NCI-H1436 (cell line): ENCODE measurements around the gene CALML6.

Source experiments
- DNase-seq: peaks from one replicate; lab custom pipeline; 2025; lab: John Stamatoyannopoulos, UW

The CALML6 gene

GRCh38 chr1:1911350-1912041, 3.6 kb upstream of the CALML6 start:
- no peak for DNase-seq

DNA sequence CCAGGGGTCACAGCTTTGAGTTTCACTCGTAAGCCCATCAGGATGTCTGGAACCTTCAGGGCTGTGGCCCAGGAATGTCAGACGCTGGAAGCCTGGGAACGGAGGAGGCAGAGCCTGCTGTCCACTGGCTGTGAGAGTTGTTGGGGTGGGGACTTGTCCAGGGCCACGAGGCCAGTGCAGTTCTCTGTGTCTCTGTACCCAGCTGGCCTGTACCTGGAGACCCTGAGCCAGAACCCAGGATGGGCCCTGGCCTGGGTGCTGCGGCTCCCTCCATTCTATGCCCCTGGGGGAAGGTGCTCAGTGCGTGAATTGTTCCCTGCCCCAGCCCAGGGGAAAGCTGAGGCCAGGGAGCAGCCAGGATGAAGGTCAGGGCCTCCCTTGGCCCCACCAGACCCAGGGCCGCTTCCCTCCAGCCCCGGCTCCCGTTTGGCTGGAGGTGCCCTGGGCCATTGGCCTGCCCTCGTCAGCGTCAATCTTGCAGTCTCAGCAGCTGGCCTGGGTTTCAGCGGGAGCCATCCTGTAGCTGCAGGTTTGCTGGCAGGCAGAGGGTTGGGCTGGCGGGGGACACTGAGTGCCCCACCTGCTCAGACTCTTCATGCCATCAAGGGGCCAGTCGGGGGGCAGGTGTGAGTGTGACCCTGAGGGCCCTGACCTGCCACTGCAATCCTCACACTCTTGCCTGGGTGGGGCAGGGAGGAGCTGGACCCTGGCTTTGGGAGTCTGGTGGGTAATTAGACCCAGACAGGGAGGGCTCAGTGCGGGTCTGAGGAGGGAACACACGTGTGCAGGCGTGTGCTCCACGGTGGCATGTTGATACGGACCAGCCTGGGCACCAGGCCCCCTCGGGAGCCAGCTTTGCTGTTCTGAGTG, 724 bp upstream of the CALML6 start:
- no peak for DNase-seq

GRCh38 chr1:1915911-1916840, 1.1 kb downstream of the CALML6 start:
- DNase-seq, result no peak

DNA sequence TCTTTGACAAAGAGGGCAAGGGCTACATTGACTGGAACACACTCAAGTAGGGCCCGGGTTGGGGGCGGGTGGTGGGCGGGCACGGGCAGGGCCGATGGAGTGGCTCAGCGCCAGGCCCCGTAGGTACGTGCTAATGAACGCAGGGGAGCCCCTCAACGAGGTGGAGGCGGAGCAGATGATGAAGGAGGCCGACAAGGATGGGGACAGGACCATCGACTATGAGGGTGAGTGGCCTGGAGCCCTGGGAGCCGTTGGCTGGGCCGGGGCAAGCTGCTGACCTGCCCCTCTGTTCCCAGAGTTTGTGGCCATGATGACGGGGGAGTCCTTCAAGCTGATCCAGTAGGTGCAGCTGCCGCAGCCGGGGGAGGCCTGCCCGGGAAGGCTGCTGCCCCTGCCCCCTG, 1.8 kb downstream of the CALML6 start:
- DNase-seq, result no peak

GRCh38 chr1:1917304-1917976, 2.4 kb downstream of the CALML6 start:
- DNase-seq, result no peak

DNA sequence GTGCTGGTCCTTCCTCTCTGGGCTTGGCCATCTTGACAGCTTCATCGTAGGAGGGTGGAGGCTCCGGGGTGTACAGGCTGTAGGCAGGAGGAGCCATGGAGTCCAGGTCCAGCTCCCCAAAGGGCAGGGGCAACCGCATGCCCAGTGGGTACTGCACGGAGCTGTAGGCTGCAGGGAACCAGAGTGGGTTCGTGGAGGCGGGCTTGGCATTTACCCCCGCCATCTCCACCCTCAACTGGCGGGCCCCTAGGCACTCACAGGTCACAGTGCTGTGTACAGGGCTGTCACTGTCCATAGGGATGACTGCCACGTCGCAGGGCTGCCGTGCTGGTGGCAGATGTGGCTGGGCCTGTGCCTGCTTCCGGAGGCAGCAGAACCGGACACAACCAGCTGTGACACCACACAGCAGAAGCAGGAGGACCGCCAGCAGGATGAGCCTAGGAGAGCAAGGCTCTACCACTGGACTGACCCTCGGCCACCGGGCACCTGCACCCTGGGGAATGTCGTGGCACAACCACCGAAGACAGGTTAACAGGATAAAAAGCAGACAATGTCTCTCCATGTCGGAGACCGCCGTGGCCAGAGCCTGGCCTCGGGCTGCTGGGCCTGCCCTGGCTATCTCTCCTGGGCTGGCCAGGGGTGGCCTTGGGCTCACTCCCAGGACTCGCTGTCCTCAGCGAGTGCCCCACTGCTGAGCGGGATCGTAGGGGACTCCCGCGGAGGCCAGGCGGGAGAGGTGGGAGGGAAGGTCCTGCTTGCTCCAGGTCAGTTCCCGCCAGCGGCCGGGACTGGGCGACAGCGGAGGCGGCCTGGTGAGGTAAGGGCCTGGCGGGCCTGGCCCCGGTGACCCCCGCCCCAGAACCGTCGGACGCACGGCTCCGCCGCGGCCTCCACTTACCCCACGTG, 3.2 kb downstream of the CALML6 start:
- no peak for DNase-seq

GRCh38 chr1:1918901-1919303, 3.8 kb downstream of the CALML6 start, which contains the start of gene TMEM52:
TSS of gene TMEM52 (minus strand) at chr1:1919279. CDS start at chr1:1919265, 14 bp downstream.
- DNase-seq, result no peak

- peak; percentile 99 for DNase-seq
Observed at GRCh38 chr1:1919304-1920056, 4.4 kb downstream of the CALML6 start.

DNA sequence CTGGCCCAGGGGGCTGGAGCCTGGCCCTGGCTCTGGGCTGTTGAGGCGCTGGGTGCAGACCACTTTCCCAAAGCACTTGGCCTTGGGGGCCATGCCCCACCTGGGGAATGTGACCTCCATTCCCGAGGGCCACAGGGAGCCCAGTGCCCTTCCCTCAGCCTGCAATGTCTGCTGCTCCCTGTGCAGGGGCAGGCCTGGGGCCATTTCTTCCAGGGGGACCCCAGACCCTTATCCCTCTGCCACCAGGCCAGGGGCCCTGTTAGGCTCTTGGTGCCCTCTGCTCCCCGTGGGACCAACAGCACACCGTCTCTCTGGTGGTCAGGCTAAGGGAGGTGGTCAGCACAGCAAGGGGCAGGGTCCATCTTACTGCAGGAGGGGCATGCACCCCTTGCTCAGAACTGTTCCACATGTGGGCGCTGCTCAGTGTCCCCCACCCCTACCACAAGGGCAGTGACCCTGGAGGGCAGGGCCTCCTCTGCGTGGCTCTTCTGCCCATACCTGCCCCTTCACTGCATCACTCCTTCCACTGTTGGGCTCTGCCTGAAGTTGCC, 5.1 kb downstream of the CALML6 start:
- no peak for DNase-seq

DNA sequence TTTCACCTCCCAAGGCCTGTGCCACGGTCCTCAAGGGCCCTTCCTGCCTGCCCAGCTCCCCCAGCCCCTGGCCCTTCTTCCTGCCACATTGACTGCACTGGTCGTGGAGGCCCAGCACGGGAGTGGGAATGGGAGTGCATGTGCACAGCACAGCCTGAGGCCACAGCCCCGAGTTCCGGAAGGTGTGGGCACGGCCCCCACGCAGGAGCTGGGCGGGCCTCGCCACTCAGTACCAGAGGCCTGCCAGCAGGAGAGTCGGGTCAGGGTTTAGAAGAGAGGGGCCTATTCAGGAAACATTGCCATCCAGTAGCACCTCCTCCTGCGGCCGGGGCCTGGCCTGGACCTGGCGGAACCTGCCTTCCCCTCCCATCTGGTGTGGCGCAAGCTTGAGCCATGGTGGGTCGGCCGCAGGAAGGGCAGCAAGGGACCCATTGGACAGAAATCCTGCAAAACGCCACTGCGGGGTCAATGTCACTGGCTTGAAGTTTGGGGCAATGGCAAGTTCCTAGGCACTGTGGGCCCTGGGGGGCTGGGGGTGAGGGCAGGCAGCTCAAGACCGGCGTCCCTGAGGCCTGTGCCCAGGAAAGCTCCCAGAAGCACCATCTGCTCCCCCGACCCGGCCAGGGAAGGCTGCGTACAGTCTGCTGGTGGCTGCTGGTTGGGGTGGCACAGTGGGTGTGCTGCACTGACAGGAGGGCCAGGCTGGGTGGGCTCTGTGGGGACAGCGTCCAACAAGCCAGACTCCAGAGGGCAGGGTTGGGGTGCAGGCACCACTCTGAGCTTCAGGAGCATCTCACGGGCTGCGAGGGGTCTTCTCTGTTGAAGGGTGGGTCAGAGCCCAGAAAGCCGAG, 5.8 kb downstream of the CALML6 start:
- no peak for DNase-seq

- no peak for DNase-seq
Observed at GRCh38 chr1:1921459-1921862, 6.4 kb downstream of the CALML6 start.

DNA sequence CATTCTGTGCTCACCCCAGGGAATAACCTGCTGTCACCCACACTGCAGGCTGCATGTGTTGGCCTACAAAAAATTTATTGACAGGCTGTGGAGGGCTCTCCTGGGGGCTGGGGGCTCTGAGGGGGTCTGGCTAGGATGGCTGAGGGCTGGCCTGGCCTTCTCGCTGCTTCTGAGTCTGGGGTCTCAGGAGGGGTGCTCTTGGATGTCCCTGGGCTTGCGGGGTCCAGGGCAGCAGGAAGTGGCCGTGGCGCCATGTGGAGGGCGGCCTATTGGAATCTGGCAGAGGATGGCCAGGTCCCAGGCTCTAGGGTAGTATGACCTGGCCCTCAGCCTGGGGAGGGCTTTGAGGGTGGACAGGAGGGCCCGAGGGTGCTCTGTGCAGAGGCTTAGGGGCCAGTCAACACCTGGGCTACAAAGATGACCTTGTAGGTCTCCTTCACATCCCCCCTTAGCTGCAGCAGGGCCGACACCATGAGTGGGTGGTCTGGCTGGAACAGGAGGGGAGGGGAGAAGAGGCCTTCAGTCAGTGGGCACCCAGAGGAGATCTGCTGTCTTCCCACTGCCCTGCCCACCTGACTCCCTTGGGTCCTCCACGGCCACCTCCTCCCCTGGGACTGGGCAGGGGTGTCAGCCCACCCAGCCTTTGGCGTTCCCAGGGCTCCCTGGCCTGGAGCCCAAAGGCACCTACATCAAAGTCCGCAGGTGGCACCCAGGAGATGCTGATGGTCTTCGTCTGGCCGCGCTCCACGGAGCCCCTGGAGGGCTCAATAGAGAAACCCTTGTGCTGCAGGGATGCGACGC, 7.0 kb downstream of the CALML6 start:
- no peak for DNase-seq

GRCh38 chr1:1922702-1922955, 7.6 kb downstream of the CALML6 start:
- no peak for DNase-seq

GRCh38 chr1:1922956-1923833, 8.1 kb downstream of the CALML6 start:
- no peak for DNase-seq

DNA sequence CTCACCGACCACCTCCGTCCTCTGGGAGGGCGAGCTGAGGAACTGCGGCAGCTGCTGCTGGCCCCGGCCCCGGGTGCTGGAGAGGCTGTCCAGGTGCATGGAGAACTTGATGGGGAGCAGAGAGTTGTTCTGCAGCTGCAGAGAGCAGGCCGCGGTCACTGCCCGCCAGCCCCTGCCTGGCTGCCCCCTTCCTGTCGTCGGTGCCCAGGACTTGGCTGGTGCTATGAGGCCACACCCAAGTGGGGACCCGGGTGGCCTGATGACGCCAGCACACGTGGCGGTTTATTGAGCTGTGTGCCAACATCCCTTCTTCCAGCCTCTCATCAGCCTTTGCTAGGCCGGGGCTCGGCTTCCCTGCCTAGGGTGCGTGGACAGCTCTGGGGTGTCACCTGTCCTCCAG, 9.3 kb downstream of the CALML6 start:
- DNase-seq, result no peak

GRCh38 chr1:1924849-1925248, 9.8 kb downstream of the CALML6 start:
- no peak for DNase-seq
